GM19099 (cell line): ENCODE results near the gene KAT2A.

ENCODE experiments used
- POLR2A ChIP-seq: IDR thresholded peaks from 3 replicates; pipeline ENCODE4 v1.6.1; 2011; ENCODE audit warnings: low read depth; ENCODE audit not compliant: insufficient read length; ENCODE audit errors: extremely low read depth

The KAT2A gene

GRCh38 chr17:42094375-42095069 lies 26.6 kb downstream of the KAT2A start:
- TF ChIP-seq POLR2A = no peak

DNA sequence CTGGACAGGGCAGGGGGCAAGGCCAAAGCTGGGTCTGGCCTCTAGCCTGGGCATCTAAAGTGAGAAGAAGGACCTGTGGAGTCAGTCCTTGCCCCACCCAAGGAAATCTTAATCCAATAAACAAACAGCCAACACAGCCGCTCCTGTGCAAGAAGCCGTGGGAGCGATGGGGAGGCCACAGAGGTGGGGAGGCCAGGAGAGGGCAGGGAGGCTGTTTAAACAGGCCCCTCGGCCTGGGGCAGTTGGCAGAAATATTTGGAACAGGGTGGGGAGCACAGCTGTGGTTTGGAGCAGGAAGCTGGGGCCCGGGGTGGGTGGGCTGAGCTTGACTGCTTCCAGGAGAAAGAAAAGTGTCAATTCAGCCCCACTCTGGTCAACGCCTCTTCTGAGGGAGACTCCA lies 28.2 kb downstream of the KAT2A start:
- TF ChIP-seq POLR2A = no peak

DNA sequence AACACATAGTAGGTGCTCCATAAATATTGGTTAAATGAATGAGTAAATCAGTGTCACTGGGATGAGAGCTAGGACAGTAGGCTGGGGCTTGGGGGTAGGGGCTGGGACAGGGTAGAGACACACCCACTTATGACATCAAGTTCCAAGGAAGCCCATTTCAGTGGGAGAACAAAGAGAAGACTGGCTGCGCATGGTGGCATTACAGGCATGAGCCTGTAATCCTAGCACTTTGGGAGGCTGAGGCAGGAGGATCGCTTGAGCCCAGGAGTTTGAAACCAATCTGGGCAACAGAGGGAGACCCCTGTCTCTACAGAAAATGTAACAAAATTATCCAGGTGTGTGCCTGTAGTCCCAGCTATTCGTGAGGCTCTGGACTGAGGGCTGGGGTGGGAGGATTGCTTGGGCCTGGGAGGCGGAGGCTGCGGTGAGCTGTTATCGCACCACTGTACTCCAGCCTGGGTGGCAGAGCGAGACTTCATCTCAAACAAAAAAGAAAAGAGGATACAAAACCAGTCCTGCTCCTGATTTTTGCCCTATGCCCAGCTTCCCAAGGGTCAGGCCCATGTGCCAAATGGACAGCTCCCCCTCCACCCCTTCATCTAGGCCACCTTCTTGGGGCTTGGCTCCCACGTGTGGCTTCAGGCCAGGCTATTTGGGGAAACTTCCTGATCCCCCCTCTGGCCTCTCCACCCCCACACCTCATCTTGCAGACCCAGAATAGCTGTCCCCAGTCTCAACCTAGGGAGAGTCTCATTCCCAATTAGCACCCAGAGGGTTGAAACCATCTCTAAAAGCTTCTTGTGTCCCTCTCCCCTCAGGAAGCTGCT lies 30.0 kb downstream of the KAT2A start:
- TF ChIP-seq POLR2A = no peak

GRCh38 chr17:42088736-42089135 lies 32.4 kb downstream of the KAT2A start:
- no peak for TF ChIP-seq POLR2A

DNA sequence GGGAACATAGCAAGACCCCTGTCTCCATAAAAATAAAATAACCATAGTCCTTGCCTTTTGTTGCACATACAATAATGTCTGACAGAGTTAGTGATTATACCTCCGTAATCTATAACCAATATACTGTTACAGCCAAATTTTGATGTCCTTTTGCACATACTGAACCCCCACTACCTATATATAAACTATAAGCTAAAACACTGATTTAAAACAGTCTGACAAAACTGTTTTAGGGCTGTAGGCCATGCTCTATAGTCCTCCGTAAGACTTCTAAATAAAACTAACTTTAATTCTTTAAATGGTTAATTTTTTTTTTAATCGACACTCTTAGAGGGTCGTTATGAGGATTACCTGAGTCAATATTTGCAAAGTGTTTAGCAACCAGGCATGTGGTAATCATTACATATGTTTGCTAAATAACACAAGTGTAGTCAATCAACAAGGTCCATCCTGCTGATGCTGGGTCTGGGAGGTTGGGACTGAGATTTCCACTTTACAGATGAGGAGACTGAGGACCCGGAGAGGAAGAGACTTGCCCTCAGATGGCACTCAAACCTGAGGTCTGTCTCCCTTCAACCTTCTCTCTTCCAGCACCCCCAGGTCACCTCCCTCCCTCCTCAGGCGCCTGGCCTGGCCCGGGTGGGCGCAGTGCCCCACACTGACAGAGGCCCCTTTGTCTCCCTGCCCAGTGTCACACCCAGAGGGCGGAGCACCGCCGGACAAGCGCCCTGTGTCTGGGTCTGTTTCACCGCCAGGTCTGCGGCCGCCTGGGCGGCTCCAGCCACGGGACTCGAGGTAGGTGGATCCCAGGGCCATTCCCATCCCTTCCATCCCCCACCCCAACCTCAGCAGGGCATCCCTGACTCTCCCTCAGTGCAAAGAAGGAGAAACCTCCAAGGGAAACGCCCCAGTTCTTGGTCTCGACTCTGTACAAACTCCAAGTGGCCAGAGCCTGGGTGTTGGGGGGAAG lies 33.1 kb downstream of the KAT2A start:
- TF ChIP-seq POLR2A = no peak

GRCh38 chr17:42087042-42087701 lies 34.0 kb downstream of the KAT2A start:
- TF ChIP-seq POLR2A = no peak

DNA sequence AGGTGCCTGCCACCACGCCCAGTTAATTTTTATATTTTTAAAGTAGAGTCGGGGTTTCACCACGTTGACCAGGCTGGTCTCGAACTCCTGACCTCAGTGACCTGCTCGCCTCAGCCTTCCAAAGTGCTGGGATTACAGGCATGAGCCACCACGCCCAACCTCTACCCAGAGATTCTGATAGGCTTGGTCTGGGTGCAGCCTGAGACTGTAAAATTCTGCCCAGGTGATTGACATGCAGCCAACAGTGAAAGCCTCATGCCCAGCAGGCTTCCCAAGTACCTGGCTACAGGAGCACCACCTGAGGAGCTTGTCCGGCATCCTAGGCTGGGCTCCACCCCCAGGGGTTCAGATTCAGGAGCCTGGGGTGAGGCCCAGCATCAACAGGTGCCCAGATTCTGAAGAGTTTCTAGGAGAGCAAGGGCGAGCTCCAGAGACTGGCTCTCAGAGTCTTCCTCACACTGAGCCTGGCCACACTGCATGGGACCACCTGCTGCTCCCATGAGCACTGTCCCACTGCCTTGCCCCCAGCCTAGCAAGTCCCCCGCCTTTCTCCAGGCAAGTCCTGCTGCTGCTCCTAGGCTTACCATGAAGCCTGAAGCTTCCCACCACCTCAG lies 39.5 kb downstream of the KAT2A start:
- no peak for TF ChIP-seq POLR2A

GRCh38 chr17:42079541-42079940 lies 41.6 kb downstream of the KAT2A start:
- TF ChIP-seq POLR2A = no peak

GRCh38 chr17:42078396-42079043 lies 42.6 kb downstream of the KAT2A start:
- no peak for TF ChIP-seq POLR2A

GRCh38 chr17:42077755-42078154 lies 43.4 kb downstream of the KAT2A start:
- TF ChIP-seq POLR2A = no peak

DNA sequence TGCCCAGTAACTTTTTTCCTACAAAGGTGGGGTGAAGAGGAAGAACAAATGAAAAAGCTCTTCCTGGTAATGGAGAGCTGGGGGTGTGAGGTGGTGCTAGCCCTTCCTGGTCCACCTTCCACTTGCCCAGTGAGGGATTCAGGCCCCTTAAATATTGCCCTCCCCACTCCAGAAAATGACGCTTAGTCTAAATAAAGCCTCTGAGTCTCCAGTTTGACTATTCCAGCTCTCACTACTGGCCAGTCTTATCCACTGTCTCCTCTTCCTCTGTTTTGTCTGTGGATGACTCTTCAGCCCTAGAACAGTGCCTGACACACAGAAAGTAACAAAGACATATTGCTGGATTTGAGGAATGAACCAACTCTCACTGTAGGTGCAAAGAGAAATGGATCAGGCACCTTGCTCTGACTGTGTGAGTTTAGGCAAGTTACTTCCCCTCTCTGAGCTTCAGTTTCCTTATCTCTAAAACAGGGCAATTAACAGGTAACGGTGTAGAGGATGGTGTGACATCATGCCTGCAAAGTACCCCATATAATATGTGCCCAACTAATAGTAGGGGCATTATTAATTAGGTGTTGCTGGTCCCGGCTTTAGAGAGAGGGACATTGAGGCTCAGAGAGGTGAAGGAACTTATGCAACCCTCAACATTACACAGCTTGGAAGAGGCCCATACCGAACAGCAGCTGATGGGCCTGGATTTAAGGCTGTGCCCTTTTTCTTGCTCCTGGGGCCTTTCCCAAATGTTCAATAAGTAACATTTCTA lies 44.2 kb downstream of the KAT2A start:
- no peak for TF ChIP-seq POLR2A

- TF ChIP-seq POLR2A = no peak
Measured at GRCh38 chr17:42075789-42076188, 45.4 kb downstream of the KAT2A start.
